Measurements from ENCODE around the gene TXNDC16.
A peak's percentile ranks its signal among the peaks of the same experiment; 100 is the strongest.
"Not testable (repeated sequence)": the region's sequence is repeated elsewhere in the genome, so short reads cannot be mapped to it uniquely, and the experiment has no call there.

Gene TXNDC16

DNA sequence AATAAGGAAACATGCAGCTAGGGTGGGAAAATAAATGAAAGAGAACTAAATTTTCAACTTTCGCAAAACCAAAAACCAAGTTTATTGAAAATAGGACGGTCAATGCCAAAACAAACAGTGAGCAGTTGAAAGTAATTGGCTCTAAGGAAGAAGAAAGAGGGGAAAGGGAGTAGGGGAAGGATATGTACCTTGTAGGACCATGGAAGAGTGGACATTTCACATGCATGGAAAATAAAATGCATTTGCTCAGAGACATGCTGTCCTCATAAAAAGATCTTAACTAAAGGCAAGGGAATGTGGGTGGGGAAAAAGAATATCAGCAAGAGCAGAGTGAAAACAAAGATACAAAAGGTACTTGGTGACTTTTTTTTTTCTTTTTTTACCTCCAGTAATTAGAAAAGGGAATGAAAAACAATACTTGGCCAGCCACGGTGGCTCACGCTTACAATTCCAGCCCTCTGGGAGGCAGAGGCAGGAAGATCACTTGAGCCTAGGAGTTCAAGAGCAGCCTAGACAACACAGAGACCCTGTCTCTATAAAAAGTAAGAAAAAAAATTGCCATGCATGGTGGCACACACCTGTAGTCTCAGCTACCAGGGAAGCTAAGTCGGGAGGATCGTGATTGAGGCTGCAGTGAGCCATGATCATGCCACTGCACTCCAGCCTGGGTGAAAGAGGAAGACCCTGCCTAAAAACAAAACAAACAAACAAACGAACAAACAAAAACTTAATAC is 6.6 kb downstream of the TXNDC16 start:
- DNase-seq (ENCODE audit: low spot score) = no peak

GRCh38 chr14:52538623-52539022 is 13.7 kb downstream of the TXNDC16 start:
- no peak for DNase-seq (ENCODE audit: low spot score)

DNA sequence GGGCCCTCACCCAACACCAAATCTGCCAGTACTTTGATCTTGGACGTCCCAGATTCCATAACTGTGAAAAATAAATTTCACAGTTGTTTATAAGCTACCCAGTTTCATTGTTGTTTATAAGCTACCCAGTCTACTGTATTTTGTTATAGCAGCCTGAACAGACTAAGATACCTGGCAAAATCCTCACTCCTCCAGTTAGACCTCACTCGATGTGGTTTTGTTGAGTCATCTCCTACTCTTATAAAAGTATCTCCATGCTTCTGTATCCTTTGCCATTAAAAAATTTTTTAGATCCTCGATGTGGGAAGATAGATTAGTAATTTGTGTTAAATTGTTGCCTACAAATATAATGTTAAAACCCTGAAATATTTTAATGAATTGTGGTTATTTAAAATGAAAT is 16.0 kb downstream of the TXNDC16 start:
- no peak for DNase-seq (ENCODE audit: low spot score)

DNA sequence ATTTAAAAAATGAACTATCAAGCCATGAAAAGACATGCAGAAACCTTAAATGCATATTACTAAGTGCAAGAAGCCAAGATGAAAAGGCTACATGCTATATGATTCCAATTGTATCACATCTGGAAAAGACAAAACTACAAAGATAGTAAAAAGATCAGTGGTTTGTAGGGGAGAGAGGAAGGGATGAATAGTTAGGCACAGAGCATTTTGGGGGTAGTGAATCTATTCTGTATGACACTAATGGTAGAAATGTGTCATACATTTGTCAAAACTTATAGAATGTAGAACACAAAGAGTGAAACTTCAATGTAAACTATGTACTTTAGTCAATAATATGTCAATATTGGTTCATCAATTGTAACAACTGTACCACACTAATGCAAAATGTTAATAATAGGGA is 20.8 kb downstream of the TXNDC16 start:
- DNase-seq (ENCODE audit: low spot score) = no peak

GRCh38 chr14:52527052-52527451 is 25.3 kb downstream of the TXNDC16 start:
- DNase-seq (ENCODE audit: low spot score) = no peak

DNA sequence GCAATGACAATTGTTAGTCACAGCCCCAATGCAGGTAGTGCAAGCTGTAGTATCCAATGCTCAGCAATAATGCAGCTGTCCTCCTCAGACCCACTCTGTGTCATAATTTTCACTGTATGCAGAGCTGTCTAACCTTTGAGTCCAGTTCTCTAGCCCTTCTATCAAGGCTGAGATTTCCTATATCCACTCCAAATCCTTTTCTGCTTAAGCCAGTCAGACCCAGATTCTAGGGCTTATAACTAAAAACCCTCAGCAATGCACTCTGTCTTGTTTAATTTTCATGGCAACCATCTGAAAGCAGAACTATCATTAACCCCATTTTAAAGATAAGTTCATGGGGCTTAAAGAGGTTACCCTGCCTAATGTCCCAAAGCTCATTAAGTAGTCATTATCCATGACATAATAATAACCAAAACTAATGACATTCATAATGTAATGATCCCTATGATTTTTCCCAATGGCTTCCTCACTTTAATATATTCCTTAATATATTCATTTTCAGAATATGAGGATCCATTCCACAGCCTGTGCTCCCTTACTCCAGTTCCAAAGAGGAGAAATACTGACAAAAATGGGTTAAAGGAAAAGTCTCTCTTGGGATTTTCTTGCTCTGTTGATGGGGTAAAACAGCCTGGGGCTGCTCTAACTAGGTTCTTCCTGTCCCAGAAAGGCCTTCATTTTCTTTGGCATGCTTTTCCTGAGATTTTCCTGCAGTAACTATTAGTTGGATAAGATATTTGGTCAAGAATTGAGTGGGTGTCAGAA is 29.5 kb downstream of the TXNDC16 start:
- DNase-seq (ENCODE audit: low spot score) = no peak

DNA sequence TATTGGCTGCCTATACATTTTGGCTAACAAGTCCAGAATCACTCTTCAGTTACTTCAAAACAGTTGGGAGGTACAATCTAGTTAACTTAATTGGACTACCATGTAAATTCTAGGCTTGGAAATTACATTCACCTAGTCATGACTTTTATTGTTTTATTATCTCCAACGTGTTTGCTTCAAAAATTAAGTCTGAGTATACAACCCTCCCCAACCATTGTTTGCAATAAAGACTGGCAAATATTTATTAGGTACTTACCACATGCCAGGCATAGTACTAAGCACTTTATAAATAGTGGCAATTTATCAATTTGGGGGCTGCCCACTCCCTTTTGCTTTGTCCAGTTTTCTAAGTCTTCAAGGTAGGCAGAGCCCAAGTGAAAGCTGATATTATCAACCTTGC is 30.3 kb downstream of the TXNDC16 start:
- no peak for DNase-seq (ENCODE audit: low spot score)

DNA sequence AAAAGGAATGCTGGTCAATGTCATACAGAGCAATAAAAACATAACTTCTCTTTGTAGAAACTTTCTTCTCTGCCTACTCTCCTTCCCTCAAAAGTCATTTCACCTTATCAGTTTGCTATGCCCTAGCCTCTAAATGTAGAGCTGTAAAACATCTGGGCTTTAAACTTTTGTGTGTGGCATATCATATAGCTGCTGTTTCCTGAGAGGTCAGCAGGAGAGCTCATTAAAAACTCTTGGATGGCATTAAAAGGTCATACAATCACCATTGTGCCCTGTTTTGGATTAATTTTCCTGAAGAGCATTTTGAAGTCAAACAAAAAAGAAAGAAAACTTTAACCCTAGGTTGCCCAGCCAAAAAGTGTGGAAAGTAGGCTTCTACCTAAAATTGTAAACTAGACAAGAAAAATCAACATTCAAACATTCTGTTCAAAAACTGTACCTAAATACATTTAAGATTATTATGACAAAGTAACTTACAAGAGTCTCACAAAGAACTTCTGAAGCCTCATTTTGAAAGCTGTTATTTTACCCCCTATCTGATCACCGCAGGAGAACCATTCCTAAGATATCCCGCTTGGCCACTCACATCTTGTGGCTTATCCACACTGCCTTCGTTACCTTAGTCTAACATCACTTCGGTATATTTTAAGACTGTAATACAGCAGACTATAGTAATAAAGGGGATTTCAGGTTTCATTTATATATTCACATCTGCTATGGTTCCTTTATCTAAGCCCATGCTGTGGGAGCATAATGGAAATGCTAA is 38.1 kb downstream of the TXNDC16 start:
- DNase-seq (ENCODE audit: low spot score) = no peak

DNA sequence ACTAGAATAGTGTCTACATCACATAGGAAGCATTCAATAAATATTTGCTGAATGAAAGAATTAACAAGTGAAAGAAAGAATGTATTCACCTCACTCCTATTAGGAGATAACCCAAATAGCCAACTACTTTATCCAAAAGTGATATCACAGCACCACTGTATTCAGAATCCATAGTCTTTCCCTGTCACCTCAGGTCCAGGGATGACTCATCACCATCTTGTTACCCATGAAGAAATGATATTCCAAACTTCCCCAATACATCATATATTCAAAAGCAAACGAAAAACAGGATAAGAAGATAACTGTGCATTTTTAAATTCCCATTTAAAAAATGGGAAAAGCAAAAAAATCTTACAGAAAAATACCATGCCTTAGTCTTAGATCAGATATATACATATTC is 39.1 kb downstream of the TXNDC16 start:
- DNase-seq (ENCODE audit: low spot score) = no peak

DNA sequence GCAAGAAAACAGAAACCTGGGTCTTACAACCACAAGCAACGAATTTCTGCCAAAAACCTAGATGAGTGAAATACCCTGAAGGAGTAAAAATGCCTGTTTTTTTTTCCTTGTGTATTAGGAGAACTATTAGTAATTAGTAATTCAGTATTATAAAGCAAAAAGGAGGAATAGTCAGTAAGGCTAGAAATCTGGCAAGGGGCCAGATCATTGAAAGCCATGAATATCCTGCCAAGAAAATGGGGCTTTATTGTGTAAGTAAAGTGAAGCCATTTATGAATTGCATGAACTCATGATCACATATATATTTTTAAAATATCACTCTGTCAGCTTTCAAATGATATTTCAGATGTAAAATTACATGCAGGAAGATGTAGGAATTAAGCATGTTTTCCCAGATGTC is 57.9 kb downstream of the TXNDC16 start:
- no peak for DNase-seq (ENCODE audit: low spot score)

GRCh38 chr14:52485350-52485960 is 66.8 kb downstream of the TXNDC16 start:
- no peak for DNase-seq (ENCODE audit: low spot score)

DNA sequence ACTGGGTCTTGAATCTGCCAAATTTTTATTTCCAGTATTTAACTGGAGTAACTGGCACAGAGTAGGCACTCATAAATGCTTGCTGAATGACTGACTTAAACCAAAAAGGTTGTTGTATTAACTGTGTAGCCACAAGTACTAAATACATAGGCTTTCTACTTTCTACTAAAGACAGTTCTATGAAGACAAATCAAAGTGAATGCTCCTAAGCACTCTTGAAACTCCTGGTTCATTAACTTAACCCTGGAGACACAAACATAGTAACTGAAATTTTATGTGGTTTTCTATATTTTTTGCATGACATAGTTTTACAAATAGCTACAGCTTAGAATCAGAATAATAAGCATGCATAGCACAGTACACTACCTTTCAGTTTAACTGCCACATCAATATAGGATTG is 70.4 kb downstream of the TXNDC16 start:
- no peak for DNase-seq (ENCODE audit: low spot score)

DNA sequence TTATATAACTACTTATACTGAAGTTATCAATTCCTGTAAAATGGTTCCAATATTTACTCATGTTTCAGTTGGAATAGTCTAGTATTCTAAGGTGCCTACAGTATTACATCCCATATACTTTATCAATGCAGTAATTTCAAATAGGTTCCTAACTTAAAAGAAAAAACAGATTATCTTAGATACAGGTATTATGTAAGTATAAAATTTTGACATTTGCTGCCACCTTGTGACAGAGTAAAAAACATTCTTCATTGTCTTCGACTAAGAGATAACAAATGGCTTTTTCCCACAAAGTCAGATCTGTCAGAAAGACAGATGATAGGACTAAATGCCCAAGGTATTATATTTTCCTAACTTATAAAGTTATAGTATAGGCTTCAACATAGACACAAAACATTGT is 78.7 kb downstream of the TXNDC16 start:
- peak; percentile 26 for DNase-seq (ENCODE audit: low spot score)

- DNase-seq (ENCODE audit: low spot score) = no peak
These were observed 79.6 kb downstream of the TXNDC16 start for GRCh38 chr14:52472728-52473127.

DNA sequence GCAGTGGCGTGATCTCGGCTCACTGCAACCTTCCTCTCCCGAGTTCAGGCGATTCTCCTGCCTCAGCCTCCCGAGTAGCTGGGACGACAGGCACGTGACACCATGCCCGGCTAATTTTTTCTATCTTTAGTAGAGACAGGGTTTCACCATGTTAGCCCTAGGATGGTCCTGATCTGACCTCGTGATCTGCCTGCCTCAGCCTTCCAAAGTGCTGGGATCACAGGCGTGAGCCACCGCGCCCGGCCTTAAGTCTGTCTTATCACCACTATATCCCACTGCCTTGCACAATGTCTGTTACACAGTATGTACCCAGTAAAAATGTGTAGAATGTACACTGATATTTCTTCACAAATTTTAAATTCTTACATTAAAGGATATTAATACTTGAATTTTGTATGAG is 80.1 kb downstream of the TXNDC16 start:
- not testable (repeated sequence) for DNase-seq (ENCODE audit: low spot score)

GRCh38 chr14:52467515-52468266 is 84.6 kb downstream of the TXNDC16 start:
- no peak for DNase-seq (ENCODE audit: low spot score)

DNA sequence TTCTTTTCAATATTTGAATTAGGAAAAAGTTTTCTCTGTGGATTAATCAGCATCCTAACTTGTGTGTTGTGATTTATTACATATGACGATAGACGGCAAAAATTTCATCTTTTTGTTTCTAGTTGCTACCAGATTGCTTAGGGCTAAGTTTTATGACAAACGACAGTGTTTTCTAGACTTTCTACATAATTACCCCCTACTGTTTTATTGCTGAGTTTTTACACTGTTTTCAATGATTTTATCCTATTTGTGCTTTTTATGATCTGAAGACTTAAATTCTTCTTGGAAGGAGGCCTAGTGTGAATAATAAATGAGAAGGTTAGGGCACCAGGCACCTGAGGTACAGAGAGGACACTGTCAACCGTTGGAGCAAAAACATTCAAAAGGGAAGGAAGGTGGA is 88.1 kb downstream of the TXNDC16 start:
- no peak for DNase-seq (ENCODE audit: low spot score)

GRCh38 chr14:52463375-52463774 is 88.9 kb downstream of the TXNDC16 start:
- DNase-seq (ENCODE audit: low spot score) = no peak

GRCh38 chr14:52461721-52462120 is 90.6 kb downstream of the TXNDC16 start:
- DNase-seq (ENCODE audit: low spot score) = no peak

DNA sequence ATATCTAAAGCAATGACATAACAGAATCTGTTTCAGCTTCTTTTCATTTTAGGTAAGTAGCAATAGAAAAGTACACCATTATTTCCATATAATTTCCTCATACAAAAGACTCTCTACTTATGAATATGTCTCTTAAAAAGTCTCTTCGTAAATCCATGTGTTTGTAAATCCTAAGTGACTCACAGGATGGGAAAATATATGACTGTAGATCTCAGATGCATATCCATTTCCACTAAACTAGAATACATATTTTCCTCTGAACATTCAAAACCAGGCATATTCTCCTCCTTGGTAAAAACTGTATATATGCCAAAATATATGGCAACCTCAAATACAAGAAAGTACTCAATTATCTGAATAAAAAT is 93.6 kb downstream of the TXNDC16 start:
- no peak for DNase-seq (ENCODE audit: low spot score)

DNA sequence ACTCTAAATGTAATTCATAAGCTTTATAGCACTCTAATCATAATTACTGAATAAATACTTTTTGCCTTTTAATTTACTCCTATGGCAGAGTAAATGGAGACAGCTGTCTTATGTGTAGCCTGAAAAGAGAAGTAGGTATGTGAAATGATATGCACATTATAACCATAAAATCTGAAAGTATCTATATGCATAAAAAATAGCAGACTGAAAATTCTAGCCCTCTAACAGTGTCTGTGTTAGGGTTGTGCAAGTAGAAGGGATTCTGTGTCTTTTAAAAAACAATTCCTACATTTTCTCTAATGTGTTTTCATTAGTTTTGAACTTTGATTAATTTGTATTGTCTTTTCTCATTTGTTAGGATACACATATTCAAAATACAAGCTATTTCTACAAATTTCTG is 94.9 kb downstream of the TXNDC16 start:
- no peak for DNase-seq (ENCODE audit: low spot score)
